Heart left ventricle (tissue), 13 donors: Measurements from ENCODE around the gene CNR1.

Experiments
- POLR2A ChIP-seq, 2 donors: fragments of 450-650 bp; IDR thresholded peaks; one replicate each; pipeline ENCODE4 v1.6.1; 2017; ENCODE audit warnings: antibody characterized with exemption in 2 of 2, mild to moderate bottlenecking in 2 of 2, moderate library complexity in 2 of 2
- TF ChIP-seq, protein P1 (sequence below), 12 donors: fragments of 200-600 bp; sonication (generic) in 4 of 12; IDR thresholded peaks; one replicate each; pipeline versions ENCODE4 v1.5.0 to v1.8.0; 2018 to 2022; ENCODE audit warnings: antibody characterized with exemption in 12 of 12, mild to moderate bottlenecking in 5 of 12
- donor health status: ischemic (EF 13 %, LVEDD 7.1; RV severe dilation, severe dysfunction).
- donor health status: DM: no; HTN: yes; CAD: no.
- donor health status: DM: no; HTN: no; CAD: no.
- donor health status: ischemic (EF 25% LVEDD 6.9; RV normal size, moderate dysfunction).
- donor health status: ischemic (EF 25% LVEDD 5.7; RV mildly dilated, moderate dysfunction).
- donor health status: ischemic (EF 35%, LVEDD 5.7; RV mildly dilated, moderate dysfunction).
- donor health status: nonischemic (EF 11% LVEDD 7.7; RV severe dilation, severe dysfunction).
- donor health status: DM: yes; HTN: yes; CAD: no.
- donor health status: PGD.
- donor health status: ischemic (EF 29% LVEDD 5.4; RV normal size, mild dysfunction).
- donor health status: nonischemic (EF 23%, LVEDD 6.1; RV moderate dilation, normal function).

DNA sequence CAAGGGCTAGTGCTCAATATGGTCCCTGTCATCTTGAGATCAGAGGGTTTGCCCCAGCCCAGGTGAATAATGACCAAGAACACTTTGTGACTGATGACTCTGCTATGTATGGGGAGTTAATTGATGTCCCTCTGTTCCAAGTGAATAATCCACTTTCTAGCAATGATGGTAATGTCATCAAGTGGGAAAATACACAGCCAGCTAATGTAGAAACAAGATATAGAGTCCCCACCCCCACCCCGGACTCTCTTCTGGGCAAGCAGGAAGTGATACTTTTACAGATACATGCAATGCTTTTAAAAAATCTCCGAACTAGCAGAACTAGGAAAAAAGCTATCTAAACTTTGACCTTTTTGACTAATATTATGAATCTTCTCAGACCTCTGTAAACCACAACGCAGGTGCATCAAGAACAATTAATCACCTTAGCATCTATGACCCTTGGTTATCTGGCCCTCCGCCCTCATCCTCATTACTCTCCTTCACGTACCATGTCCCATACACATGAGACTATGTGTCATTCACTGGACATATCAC, 30.5 kb downstream of the CNR1 start:
- no peak for TF ChIP-seq POLR2A (IDR thresholded peaks at IDR 0.05)
- TF ChIP-seq, protein P1, sequence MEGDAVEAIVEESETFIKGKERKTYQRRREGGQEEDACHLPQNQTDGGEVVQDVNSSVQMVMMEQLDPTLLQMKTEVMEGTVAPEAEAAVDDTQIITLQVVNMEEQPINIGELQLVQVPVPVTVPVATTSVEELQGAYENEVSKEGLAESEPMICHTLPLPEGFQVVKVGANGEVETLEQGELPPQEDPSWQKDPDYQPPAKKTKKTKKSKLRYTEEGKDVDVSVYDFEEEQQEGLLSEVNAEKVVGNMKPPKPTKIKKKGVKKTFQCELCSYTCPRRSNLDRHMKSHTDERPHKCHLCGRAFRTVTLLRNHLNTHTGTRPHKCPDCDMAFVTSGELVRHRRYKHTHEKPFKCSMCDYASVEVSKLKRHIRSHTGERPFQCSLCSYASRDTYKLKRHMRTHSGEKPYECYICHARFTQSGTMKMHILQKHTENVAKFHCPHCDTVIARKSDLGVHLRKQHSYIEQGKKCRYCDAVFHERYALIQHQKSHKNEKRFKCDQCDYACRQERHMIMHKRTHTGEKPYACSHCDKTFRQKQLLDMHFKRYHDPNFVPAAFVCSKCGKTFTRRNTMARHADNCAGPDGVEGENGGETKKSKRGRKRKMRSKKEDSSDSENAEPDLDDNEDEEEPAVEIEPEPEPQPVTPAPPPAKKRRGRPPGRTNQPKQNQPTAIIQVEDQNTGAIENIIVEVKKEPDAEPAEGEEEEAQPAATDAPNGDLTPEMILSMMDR (IDR thresholded peaks at IDR 0.05): no peak
